GM12878 (cell line): ENCODE measurements around the gene DNAJC12. TPM values are rescaled to one million over a fixed set of nuclear protein-coding genes. Genes with fewer than 3 reads are reported as not detected.

Experiments
- ATF2 ChIP-seq: IDR thresholded peaks from 2 replicates; pipeline ENCODE4 v1.6.1; 2012; ENCODE audit warnings: low read length, inconsistent platforms
- ATF7 ChIP-seq: fragments of 450-650 bp; IDR thresholded peaks from 2 replicates; pipeline ENCODE4 v1.6.1; 2016; ENCODE audit warnings: low read depth, mild to moderate bottlenecking
- BACH1 ChIP-seq: fragments of 450-650 bp; IDR thresholded peaks from 2 replicates; pipeline ENCODE4 v1.6.1; 2017; ENCODE audit warnings: mild to moderate bottlenecking, borderline replicate concordance
- BHLHE40 ChIP-seq, 2 experiments: fragments of 450-650 bp in 1 of 2; IDR thresholded peaks; 2 replicates each; pipeline ENCODE4 v1.6.1; 2011 to 2017; ENCODE audit warnings: low read depth in 2 of 2, borderline replicate concordance in 1 of 2, improper control_type of control experiment in 1 of 2, low read length in 1 of 2, mild to moderate bottlenecking in 1 of 2
- BMI1 ChIP-seq: fragments of 450-650 bp; IDR thresholded peaks from 2 replicates; pipeline ENCODE4 v1.6.1; 2016; ENCODE audit warnings: mild to moderate bottlenecking, moderate library complexity, borderline replicate concordance
- CEBPB ChIP-seq, 2 experiments: fragments of 150-350 bp in 1 of 2; IDR thresholded peaks; 2 replicates each; pipeline ENCODE4 v1.6.1; 2012 to 2014; ENCODE audit warnings: low read depth in 2 of 2, low read length in 2 of 2, borderline replicate concordance in 1 of 2, inconsistent platforms in 1 of 2
- CHD2 ChIP-seq: IDR thresholded peaks from 2 replicates; pipeline ENCODE4 v1.6.1; 2011; ENCODE audit warnings: low read depth, low read length, improper control_type of control experiment, borderline replicate concordance
- EED ChIP-seq: sonication (generic); IDR thresholded peaks from 2 replicates; pipeline ENCODE4 v1.6.1; 2016; ENCODE audit warnings: antibody characterized with exemption, low read depth
- FOS ChIP-seq: IDR thresholded peaks from 3 replicates; pipeline ENCODE4 v1.6.1; 2011; ENCODE audit warnings: borderline replicate concordance; ENCODE audit not compliant: insufficient read length; ENCODE audit errors: extremely low read depth
- HCFC1 ChIP-seq: fragments of 150-350 bp; IDR thresholded peaks from 2 replicates; pipeline ENCODE4 v1.6.1; 2014; ENCODE audit warnings: low read length
- IKZF2 ChIP-seq, 2 experiments: fragments of 450-650 bp; IDR thresholded peaks; 2 replicates each; pipeline ENCODE4 v1.6.1; 2017; ENCODE audit warnings: mild to moderate bottlenecking in 2 of 2, moderate library complexity in 2 of 2
- IRF4 ChIP-seq: IDR thresholded peaks from 2 replicates; pipeline ENCODE4 v1.6.1; 2011; ENCODE audit warnings: low read depth, low read length
- JUNB ChIP-seq: IDR thresholded peaks from 2 replicates; pipeline ENCODE4 v1.6.1; 2016; ENCODE audit warnings: antibody characterized with exemption, mild to moderate bottlenecking
- LARP7 ChIP-seq: fragments of 450-650 bp; IDR thresholded peaks from 2 replicates; pipeline ENCODE4 v1.6.1; 2017; ENCODE audit warnings: mild to moderate bottlenecking
- MTA3 ChIP-seq: IDR thresholded peaks from 2 replicates; pipeline ENCODE4 v1.6.1; 2012; ENCODE audit warnings: low read length, inconsistent platforms, borderline replicate concordance
- MXI1 ChIP-seq: fragments of 150-350 bp; IDR thresholded peaks from 2 replicates; pipeline ENCODE4 v1.6.1; 2011; ENCODE audit warnings: low read depth, mild to moderate bottlenecking, inconsistent platforms, low read length, improper control_type of control experiment
- NFIC ChIP-seq: IDR thresholded peaks from 2 replicates; pipeline ENCODE4 v1.6.1; 2012; ENCODE audit warnings: low read depth, mild to moderate bottlenecking, inconsistent platforms, low read length, moderate library complexity
- NFXL1 ChIP-seq: fragments of 450-650 bp; IDR thresholded peaks from 2 replicates; pipeline ENCODE4 v1.6.1; 2017; ENCODE audit warnings: antibody characterized with exemption, mild to moderate bottlenecking, borderline replicate concordance
- NFYB ChIP-seq: IDR thresholded peaks from 2 replicates; pipeline ENCODE4 v1.6.1; 2011; ENCODE audit warnings: low read depth, mild to moderate bottlenecking, low read length, improper control_type of control experiment, moderate library complexity; ENCODE audit not compliant: insufficient read depth
- NR2C1 ChIP-seq: fragments of 450-650 bp; IDR thresholded peaks from 2 replicates; pipeline ENCODE4 v1.6.1; 2017; ENCODE audit warnings: antibody characterized with exemption, mild to moderate bottlenecking, moderate library complexity
- NRF1 ChIP-seq: conservative IDR thresholded peaks from 2 replicates; pipeline ENCODE4 v1.6.1; 2011; ENCODE audit warnings: mild to moderate bottlenecking, low read depth, low read length, improper control_type of control experiment
- PAX8 ChIP-seq: fragments of 450-650 bp; IDR thresholded peaks from 2 replicates; pipeline ENCODE4 v1.6.1; 2017; ENCODE audit warnings: mild to moderate bottlenecking, moderate library complexity
- PKNOX1 ChIP-seq: fragments of 450-650 bp; IDR thresholded peaks from 2 replicates; pipeline ENCODE4 v1.6.1; 2016; ENCODE audit warnings: mild to moderate bottlenecking
- RUNX3 ChIP-seq: IDR thresholded peaks from 2 replicates; pipeline ENCODE4 v1.6.1; 2012; ENCODE audit warnings: low read length, inconsistent platforms
- SP1 ChIP-seq: IDR thresholded peaks from one replicate; pipeline ENCODE4 v1.6.1; 2011; ENCODE audit warnings: low read depth, low read length
- SREBF2 ChIP-seq: IDR thresholded peaks from 2 replicates; pipeline ENCODE4 v1.6.1; 2012; ENCODE audit warnings: mild to moderate bottlenecking, low read length
- SRF ChIP-seq, 2 experiments: IDR thresholded peaks; 2 replicates each; pipeline ENCODE4 v1.6.1; 2011; ENCODE audit warnings: low read depth in 2 of 2, low read length in 2 of 2, mild to moderate bottlenecking in 1 of 2, moderate library complexity in 1 of 2
- USF2 ChIP-seq: IDR thresholded peaks from 2 replicates; pipeline ENCODE4 v1.6.1; 2011; ENCODE audit warnings: low read depth, low read length, improper control_type of control experiment, borderline replicate concordance
- YY1 ChIP-seq: IDR thresholded peaks from 2 replicates; pipeline ENCODE4 v1.6.1; 2011; ENCODE audit warnings: low read depth, mild to moderate bottlenecking, low read length
- ZBED1 ChIP-seq: IDR thresholded peaks from 2 replicates; pipeline ENCODE4 v1.6.1; 2016; ENCODE audit warnings: borderline replicate concordance
- ZNF217 ChIP-seq: fragments of 450-650 bp; IDR thresholded peaks from 2 replicates; pipeline ENCODE4 v1.6.1; 2017; ENCODE audit warnings: antibody characterized with exemption, mild to moderate bottlenecking
- ZNF384 ChIP-seq: IDR thresholded peaks from 2 replicates; pipeline ENCODE4 v1.6.1; 2012; ENCODE audit warnings: low read depth, mild to moderate bottlenecking, low read length, improper control_type of control experiment, borderline replicate concordance
- ZSCAN29 ChIP-seq: fragments of 450-650 bp; IDR thresholded peaks from 2 replicates; pipeline ENCODE4 v1.6.1; 2017; ENCODE audit warnings: mild to moderate bottlenecking, moderate library complexity
- polyA plus RNA-seq, 11 experiments: library from polyadenylated mRNA; depleted of rRNA in 4 of 11; unstranded in 6 of 11; stranded (reverse) in 5 of 11; fragments of >200 nt; fragmentation: Nextera tagmentation in 4 of 11; fragmentation: Illumina TruSeq in 1 of 11; extraction: Ambion mirVana in 4 of 11; extraction: Trizol in 1 of 11; gene quantifications; 1 replicate in 1 of 11; 2 replicates in 10 of 11; pipeline versions ENCODE4 v1.2.1 to v1.2.3, GENCODE V29; 2011 to 2016; ENCODE audit warnings: inconsistent platforms in 2 of 11, missing spikeins in 2 of 11, low read depth in 1 of 11
- total RNA-seq, 4 experiments: library from RNA; depleted of rRNA in 3 of 4; stranded (reverse); fragments of >200 nt in 3 of 4; fragmentation: Illumina TruSeq in 1 of 4; extraction: Trizol in 1 of 4; gene quantifications; 2 replicates each; pipeline versions ENCODE4 v1.2.1 to v1.2.3, GENCODE V29; 2013 to 2021

DNAJC12 gene
- total and polyA plus RNA-seq, 10 of the 15 experiments (the other 5 are each of a cell fraction or from before 2014, with no cell fraction given) = 1.1 to 4.5 (median 3.0) TPM

GRCh38 chr10:67770537-67770936 lies 67.5 kb downstream of the DNAJC12 start (continued):
- TF ChIP-seq BHLHE40 (IDR thresholded peaks at IDR 0.05; ENCODE audit: borderline replicate concordance in 1 of 2, low read depth in 2 of 2, low read length in 1 of 2) = peak; percentile 43 to 51; a peak in 1 of 4 replicates
- peak; percentile 47; the same call in 1 of the 2 replicates for TF ChIP-seq MTA3
- TF ChIP-seq USF2 = no peak
- TF ChIP-seq HCFC1 = no peak
- TF ChIP-seq FOS = no peak
- TF ChIP-seq PAX8 = no peak
- TF ChIP-seq IRF4 = peak; percentile 93
- TF ChIP-seq SP1 = no peak
- TF ChIP-seq EED = peak; percentile 89
- TF ChIP-seq ATF2 = peak; percentile 64; the same call in 1 of the 2 replicates
- peak; percentile 70 for TF ChIP-seq YY1
- no peak for TF ChIP-seq NFYB
- peak; percentile 80 for TF ChIP-seq BMI1
- no peak for TF ChIP-seq ZSCAN29
- peak in 1 of 2 experiments; percentile 86; a peak in 2 of 4 replicates for TF ChIP-seq SRF (IDR thresholded peaks at IDR 0.05; ENCODE audit: low read depth in 2 of 2, low read length in 2 of 2)
- TF ChIP-seq SREBF2 = no peak
- no peak for TF ChIP-seq ZNF217
- TF ChIP-seq NFXL1 = no peak
- 0 out of 4 replicates have a peak, but pooled peaks of 1 of the 2 experiments have one; percentile 16 for TF ChIP-seq CEBPB (IDR thresholded peaks at IDR 0.05; ENCODE audit: borderline replicate concordance in 1 of 2, low read depth in 2 of 2, low read length in 2 of 2)
- TF ChIP-seq RUNX3 = peak; percentile 56
- TF ChIP-seq ZNF384 = no peak
- TF ChIP-seq IKZF2 (IDR thresholded peaks at IDR 0.05) = peak; percentile 96 to 97
- TF ChIP-seq LARP7 = no peak
- no peak for TF ChIP-seq MXI1
- peak; percentile 74 for TF ChIP-seq ATF7
- TF ChIP-seq NFIC = peak; percentile 82
- TF ChIP-seq ZBED1 = 0 out of 2 replicates have a peak, but pooled peaks have one; percentile 26
- no peak for TF ChIP-seq NR2C1
- TF ChIP-seq NRF1 = no peak
- TF ChIP-seq CHD2 = peak; percentile 48; the same call in 1 of the 2 replicates
- TF ChIP-seq BACH1 = peak; percentile 93; the same call in 1 of the 2 replicates
- peak; percentile 53 for TF ChIP-seq PKNOX1
- peak; percentile 74 for TF ChIP-seq JUNB
